CD4-positive, alpha-beta T cell treated with Interferon gamma for 1 hour (primary cell): Measurements from ENCODE around the gene UBE2H.
"Not testable (repeated sequence)": the region's sequence is repeated elsewhere in the genome, so short reads cannot be mapped to it uniquely, and the experiment has no call there.

Source experiments
- DNase-seq: peaks from one replicate; pipeline ENCODE4 v3.0.0-alpha.2; 2020

UBE2H gene

DNA sequence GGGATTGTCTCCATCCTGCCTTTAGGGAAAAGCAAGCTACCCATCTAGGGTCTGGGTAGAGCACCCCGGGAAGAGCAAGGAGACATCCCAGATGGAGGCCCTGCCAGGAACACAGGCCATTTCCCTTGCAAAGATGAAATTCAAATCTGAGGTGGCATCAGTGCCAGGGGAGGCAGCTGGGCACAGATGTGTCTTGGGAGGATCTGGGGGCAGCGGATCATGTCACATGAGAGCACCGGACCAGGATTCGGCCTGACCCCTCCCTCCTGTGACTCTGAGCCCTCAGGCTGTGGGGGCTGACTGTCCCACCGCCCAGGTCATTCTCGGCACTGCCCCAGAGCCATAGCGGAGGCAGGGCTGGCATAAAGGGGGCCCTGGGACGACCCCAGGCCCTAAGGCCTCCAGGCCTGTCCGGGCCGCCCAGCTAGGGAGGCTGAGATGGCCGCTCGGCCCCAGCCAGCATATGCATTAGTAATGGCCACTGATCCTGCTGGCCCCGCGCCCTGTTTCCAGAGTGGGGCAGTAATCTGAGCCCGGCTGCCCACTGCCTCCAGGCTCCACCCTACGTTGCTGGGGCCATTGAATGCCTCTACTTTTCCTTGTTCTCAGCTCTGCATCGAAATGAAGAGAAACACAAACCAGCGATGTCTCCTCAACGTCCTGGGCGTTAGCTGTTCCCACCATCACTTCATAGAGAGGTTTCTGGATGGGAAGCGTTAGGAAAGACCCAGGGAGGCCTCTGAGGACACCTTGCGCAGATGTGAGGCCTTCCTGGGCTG, 148.5 kb downstream of the UBE2H start:
- DNase-seq: no peak

DNA sequence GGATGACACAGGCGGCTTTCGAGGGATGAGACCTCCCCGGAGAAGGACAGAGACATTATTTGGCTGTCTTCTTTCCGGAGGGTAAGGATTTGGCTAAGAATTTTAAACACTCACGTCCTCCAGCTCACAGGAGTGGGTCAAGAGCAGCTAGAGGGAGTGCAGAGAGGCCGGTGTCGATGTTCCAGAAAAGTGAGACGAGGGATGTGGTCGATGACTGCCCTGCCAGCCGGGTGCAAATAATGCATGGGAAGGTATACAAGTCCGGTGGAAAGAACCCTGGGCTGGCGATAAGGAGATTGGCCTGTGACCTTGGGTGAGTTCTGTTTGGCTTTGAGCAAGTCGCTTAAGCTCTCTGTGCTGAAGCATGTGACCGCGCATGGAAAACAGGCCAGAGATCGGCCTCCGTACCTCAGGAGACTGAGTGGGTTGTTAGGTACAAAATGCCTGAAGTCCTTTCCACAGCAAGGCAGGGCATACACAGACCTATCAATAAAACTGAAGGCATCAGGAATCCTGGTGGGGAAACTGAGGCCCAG, 149.1 kb downstream of the UBE2H start:
- no peak for DNase-seq

GRCh38 chr7:129801882-129802281, 150.9 kb downstream of the UBE2H start:
- DNase-seq: no peak

- DNase-seq: no peak
Observed at GRCh38 chr7:129800901-129801300, 151.9 kb downstream of the UBE2H start.

- no peak for DNase-seq
Observed at GRCh38 chr7:129799350-129799955, 153.3 kb downstream of the UBE2H start.

DNA sequence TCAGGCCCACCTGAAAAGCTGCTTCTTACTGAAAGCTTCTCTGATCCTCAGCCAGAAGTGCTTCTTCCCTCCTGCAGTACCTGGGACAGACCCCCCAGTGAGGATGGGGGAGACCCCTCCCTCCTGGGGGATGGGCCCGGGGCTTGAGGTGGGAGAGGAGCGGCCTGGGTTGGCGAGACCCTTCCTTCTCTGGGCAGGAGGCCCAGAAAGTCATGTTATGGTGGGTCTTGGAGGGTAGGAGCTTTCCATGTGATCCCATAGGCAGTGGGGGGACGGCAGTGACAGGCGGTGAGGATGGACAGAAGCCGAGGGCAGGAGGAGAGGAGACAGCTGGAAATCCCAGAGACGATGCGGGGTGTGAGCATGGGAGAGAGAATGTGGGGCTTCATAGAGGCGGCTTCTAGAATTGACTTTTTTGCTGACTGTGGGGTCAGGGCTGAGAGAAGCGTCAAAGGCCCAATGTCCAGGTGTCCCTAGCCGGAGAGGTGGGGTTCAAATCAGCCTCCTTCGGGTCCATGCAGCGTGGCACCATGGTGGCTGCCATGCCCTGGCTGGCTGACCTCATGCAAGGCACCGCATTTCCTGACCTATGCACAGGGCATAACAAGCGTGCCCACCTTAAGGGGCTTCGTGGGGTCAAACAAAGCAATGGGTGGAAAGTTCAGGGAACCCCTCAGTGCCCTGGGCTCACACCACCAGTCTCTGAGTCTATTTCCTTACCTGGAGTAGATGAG, 154.0 kb downstream of the UBE2H start:
- DNase-seq: no peak

DNA sequence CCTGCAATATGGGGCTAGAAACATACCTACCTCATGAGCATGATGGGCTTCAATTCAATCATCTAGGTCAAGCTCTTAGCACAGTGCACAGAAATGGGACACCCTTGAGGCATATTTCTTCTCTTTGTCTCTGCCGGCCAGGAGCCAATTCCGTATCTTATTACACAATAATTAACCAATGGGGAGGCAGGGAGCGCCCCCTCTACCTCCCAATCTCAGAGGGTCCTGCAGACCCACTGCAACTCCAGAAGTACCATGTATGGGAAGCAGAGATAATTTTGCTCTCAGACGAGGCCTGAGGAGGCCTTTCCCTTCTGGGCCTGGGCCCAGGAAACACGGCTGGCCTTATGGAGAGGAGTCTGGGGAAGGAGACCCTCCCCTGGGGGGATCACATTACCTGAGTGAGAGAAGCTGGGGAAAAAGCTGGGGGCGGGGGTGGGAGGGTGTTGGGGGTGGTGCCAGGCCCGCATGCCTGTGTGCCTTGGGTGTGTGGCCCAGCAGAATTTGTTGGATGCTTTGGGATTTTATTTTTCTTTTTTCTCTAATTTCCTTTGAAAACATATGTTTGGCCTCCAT, 155.5 kb downstream of the UBE2H start:
- no peak for DNase-seq

- DNase-seq: no peak
Observed at GRCh38 chr7:129796186-129796775, 156.5 kb downstream of the UBE2H start.

GRCh38 chr7:129794461-129794860, 158.3 kb downstream of the UBE2H start:
- DNase-seq: not testable (repeated sequence)

DNA sequence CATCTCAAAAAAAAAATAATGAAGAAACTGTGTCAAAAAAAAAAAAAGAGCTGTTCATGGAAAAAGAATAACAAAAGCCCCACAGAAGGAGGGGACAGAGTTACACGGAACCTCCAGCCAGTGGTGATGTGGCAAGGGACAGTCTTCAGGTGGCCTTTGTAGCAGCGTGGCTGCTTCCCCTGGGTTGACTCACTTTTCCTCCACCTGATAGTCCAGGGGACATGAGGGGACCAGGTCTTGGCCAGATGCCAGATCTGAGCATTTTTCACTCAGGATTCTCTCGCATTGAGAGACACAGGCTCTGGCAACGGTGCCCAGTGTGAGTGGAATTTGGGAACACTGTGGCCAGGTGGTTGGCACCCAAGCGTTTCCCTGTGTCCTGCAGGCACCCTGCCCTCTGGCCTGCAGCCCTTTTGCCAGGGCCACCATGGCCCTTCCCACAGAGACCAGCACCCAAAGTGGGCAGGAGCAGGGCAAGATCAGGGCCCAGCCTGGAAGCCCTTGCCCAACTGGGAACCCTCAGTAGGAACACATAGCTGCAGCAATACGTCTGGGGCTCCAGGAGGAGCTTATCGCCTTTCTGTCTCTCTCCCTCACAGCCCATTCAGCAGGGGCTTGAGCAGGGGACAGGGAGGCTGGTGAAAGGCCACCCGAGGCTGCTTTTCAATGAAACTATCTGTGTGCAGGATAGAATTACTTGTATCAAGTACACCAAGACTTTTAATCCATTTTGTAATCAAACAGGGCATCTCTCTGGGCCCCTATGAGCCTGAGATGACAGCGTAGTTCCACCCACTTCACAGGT, 159.1 kb downstream of the UBE2H start:
- no peak for DNase-seq

- DNase-seq: no peak
Observed at GRCh38 chr7:129792721-129793120, 160.0 kb downstream of the UBE2H start.

- no peak for DNase-seq
Observed at GRCh38 chr7:129790136-129790535, 162.6 kb downstream of the UBE2H start.

- DNase-seq: no peak
Observed at GRCh38 chr7:129789652-129790051, 163.1 kb downstream of the UBE2H start.

- DNase-seq: no peak
Observed at GRCh38 chr7:129789000-129789399, 163.8 kb downstream of the UBE2H start.

- DNase-seq: no peak
Observed at GRCh38 chr7:129786825-129787563, 165.8 kb downstream of the UBE2H start.

GRCh38 chr7:129785685-129786514, 166.9 kb downstream of the UBE2H start:
- no peak for DNase-seq

DNA sequence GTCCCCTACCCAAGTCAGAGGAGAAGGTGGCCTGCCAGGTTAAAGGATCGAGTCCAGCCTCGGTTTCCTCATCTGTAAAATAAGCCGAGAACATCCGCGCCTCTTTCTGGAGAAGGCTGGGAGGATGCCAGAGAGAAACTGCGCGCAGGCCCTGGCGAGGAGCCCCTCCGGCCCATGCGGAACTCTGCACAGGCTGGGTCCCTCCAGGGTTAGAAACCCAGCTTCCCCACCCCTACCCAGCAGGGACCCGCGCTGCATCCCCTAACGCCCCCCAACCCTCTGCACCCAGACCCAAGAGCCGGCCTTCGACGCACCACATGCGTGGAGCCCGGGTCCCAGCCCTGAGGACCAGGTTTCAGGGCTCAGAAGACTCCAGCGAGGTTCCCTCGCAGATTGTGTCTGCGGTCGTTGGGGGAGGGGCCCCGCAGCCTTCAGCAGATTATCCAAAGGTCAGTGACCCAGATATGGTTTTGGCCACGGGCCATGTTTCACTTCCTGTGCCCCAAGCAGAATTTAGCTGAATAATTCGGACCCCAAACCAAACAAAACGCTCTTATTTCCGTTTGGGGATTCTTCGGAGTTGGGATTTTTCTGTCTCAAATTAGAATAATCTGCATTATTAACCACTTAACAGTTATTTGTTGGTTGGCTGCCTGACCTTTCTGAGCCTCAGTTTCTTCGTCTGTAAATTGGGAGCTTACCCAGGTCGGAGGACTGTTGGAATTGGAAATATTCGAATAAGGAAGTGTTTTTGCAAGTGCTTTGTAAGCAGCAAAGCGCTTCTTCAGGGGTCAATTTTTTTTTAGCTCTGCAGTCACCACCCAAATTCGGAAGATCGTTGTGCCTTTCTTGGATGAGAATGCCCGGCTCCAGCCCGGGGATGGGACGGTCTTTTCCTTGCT, 167.7 kb downstream of the UBE2H start:
- no peak for DNase-seq

DNA sequence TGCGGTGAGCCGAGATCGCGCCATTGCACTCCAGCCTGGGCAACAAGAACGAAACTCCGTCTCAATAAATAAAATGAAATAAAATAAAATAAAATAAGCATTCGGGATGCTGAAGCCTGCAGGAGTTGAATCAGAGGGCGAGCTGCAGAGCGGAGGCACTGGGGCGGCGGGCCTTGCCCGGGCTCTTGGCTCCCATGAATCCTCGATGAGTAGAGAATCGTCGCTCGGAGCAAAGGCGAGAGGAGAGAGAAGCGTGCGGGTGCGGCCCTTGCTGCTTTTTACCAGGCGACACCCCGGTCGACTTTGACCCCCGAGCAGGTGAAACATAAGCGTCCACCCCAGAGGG, 168.3 kb downstream of the UBE2H start:
- DNase-seq: no peak

DNA sequence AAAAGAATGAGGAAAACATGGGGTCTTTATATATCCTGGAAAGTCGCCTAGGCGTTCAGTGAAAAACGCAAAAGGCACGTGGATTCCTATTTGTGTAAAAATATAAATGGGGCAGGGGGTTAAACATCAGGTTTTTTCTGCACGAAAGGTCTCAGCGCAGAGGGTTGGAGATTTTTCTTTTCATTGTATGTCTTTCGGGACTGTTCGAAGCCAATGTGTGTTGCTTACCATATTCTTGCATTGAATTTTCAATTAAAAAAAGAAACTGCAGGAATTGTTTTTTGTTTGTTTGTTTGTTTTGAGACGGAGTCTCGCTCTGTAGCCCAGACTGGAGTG, 169.2 kb downstream of the UBE2H start:
- no peak for DNase-seq
